Coronary artery (tissue), 2 donors: ENCODE measurements around the gene TMCC1.
"Not testable (repeated sequence)": the region's sequence is repeated elsewhere in the genome, so short reads cannot be mapped to it uniquely, and the experiment has no call there.

Experiments used
- DNase-seq: peaks from one replicate; pipeline ENCODE4 v3.0.0-alpha.2; 2017; ENCODE audit warnings: low spot score
- H3K27ac ChIP-seq, 2 donors: fragments of 200-600 bp; sonication (generic); one replicate each; pipeline ENCODE4 v1.5.1; 2016 to 2019
- H3K4me3 ChIP-seq: fragments of 200-600 bp; sonication (generic); 2 replicates; pipeline ENCODE4 v1.5.1; 2016; ENCODE audit warnings: mild to moderate bottlenecking, moderate library complexity
- TF ChIP-seq, protein P1 (sequence below): fragments of 200-600 bp; sonication (generic); IDR thresholded peaks from one replicate; pipeline ENCODE4 v1.5.1; 2019; ENCODE audit warnings: antibody characterized with exemption

Gene TMCC1

DNA sequence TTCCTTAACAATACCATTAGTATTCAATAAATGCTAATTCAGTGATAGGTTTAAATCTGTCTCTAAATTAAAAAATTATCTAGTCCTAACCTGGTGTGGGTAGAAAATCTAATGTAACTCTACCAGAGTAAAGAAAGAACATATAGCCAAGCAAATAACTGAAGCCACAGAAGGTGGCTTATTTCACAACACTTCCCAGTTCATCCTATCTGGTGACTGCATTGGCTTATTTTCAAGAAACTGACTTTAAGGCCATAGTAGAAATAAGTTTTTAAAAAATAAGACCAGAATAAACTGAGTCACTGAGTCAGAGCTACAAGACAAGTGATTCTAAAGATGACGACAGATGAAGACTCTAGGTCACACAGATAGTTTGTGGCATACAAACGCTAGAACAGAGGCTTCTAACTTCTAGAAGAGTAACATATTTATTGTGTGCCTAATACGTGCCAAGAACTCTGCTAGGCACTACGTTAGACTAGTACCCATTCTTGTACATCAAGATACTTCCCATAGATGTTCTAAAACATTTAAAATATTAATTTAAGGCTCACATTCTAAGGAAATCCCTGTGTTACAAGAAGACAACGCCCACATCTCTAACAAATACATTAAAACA lies 25.9 kb downstream of the TMCC1 start:
- DNase-seq, result no peak
- TF ChIP-seq, protein P1, sequence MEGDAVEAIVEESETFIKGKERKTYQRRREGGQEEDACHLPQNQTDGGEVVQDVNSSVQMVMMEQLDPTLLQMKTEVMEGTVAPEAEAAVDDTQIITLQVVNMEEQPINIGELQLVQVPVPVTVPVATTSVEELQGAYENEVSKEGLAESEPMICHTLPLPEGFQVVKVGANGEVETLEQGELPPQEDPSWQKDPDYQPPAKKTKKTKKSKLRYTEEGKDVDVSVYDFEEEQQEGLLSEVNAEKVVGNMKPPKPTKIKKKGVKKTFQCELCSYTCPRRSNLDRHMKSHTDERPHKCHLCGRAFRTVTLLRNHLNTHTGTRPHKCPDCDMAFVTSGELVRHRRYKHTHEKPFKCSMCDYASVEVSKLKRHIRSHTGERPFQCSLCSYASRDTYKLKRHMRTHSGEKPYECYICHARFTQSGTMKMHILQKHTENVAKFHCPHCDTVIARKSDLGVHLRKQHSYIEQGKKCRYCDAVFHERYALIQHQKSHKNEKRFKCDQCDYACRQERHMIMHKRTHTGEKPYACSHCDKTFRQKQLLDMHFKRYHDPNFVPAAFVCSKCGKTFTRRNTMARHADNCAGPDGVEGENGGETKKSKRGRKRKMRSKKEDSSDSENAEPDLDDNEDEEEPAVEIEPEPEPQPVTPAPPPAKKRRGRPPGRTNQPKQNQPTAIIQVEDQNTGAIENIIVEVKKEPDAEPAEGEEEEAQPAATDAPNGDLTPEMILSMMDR, result no peak
- Histone ChIP-seq H3K4me3 (no peak overlapping the region), H3K27ac (no peak overlapping the region)

DNA sequence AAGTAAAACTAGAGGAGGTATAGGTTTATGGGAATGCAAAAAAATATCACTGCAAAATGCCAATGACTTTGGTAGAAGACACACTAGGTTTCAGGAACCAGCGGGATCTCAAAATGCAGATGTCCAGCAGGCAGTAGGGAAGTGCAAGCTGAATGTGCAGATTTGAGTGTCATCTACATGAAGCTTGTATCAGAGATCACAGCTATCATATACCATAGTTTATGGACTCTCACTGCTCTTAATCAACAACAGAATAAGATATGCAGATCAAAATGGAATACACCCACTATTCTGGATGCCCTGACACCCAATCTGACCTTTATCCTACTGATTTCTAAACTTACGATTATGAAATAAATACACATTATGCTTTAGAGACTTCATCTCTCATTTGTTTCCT lies 27.7 kb downstream of the TMCC1 start:
- no peak for DNase-seq
- H3K27ac ChIP-seq, result no peak overlapping the region
- H3K4me3 ChIP-seq, result no peak overlapping the region
- TF ChIP-seq, protein P1, result no peak

DNA sequence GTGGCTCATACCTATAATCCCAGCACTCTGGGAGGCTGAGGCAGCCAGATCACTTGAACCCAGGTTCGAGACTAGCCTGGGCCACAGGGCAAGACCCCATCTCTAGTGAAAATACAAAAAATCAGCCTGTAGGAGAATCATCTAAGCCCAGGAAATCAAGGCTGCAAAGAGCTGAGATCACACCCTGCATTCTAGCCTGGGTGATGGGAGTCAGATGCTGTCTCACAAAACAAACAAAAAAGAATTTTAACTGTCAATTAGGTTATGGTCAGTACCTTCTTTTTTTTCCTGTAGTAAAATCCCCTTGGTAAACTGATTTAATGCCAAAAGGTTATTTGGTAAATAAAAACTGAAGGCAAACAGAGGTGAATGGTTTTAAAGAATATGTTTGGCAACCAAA lies 29.0 kb downstream of the TMCC1 start:
- TF ChIP-seq, protein P1, result no peak
- H3K27ac ChIP-seq, result no peak overlapping the region
- H3K4me3 ChIP-seq, result no peak overlapping the region
- DNase-seq, result no peak

DNA sequence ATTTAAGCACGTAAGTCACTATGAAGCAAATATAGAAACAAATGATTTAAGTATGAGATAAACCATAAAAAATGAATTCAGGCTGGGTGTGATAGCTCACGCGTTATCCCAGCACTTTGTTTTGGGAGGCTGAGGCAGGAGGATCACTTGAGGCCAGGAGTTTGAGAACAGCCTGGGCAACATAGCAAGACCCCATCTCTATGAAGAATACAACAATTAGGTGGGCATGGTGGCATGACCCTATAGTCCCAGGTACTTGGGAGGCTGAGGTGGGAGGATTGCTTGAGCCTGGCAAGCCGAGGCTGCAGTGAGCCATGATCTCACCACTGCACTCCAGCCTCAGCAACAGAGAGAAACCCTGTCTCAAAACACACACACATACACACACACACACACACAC lies 34.2 kb downstream of the TMCC1 start:
- no peak for DNase-seq
- TF ChIP-seq, protein P1, result no peak
- H3K4me3 ChIP-seq, result no peak overlapping the region
- H3K27ac ChIP-seq, result no peak overlapping the region

DNA sequence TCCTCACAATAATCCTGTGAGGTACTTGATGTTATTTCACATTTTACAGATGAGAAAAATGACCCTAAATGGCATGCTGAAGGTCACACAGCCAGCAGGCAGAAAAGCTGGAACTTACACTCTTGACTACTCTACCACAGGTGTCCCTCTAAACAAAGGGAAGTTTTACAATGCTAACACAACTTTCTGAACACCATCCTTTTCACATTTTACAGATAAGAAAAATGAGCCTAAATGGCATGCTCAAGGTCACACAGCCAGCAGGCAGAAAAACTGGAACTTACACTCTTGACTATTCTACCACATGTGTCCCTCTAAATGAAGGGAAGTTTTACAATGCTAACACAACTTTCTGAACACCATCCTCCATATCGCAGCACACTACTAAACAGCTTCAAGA lies 35.6 kb downstream of the TMCC1 start:
- DNase-seq, result no peak
- Histone ChIP-seq H3K4me3 (no peak overlapping the region), H3K27ac (no peak overlapping the region)
- TF ChIP-seq, protein P1, result no peak

DNA sequence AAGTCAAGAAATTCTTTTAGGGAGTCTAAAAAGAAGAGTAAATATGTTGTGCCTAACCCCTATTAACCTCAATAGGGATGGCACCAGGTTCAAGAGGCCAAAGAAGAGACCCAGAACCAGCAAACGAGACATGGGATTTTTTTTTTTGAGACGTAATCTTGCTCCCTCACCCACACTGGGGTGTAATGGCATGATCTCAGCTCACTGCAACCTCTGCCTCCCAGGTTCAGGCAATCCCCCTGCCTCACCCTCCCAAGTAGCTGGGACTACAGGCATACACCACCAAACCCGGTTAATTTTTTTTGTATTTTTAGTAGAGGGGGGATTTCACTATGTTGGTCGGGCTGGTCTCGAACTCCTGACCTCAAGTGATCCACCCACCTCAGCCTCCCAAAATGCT lies 36.7 kb downstream of the TMCC1 start:
- H3K27ac ChIP-seq, result peak overlapping the region in 1 of 2 donors; percentile 26

DNA sequence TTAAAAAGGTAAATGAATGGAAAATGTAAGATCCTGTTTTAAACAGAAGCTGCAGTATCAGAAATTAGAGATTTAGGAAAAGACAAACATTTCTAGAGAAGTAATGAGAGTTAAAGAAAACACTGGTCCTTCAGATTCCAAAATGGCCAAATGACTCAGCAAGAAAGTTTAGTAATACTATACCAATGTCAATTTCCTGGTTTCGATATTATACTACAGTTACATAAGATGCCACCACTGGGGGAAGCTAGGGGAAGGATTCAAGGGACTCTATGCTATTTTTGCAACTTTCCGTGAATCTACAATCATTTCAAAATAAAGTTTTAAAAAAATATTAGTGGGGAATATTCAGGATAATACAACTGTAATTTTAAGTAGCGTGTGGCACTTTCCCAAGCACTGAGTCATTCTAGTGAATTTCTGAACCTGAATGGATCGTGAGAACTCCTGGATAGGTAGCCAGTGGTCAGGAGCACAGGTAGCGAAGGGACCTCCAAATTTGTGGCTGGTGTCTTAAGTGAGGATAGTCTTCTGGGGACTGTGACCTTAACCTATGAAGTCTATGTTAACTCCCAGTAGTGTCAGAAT lies 37.6 kb downstream of the TMCC1 start:
- Histone ChIP-seq H3K4me3 (peak overlapping the region; percentile 19), H3K27ac (peak overlapping the region; percentile 26 to 66)
- TF ChIP-seq, protein P1, result no peak
- DNase-seq, result no peak

More for the DNA sequence above, 36.7 kb downstream of the TMCC1 start:
- not testable (repeated sequence) for DNase-seq, H3K4me3 ChIP-seq
